Measurements from ENCODE around the gene ADPRS. TPM values are rescaled to one million over a fixed set of nuclear protein-coding genes. Genes with fewer than 3 reads are reported as not detected.

Gene ADPRS
- total RNA-seq, 1 donor from 2014 or later: 30.0 TPM

DNA sequence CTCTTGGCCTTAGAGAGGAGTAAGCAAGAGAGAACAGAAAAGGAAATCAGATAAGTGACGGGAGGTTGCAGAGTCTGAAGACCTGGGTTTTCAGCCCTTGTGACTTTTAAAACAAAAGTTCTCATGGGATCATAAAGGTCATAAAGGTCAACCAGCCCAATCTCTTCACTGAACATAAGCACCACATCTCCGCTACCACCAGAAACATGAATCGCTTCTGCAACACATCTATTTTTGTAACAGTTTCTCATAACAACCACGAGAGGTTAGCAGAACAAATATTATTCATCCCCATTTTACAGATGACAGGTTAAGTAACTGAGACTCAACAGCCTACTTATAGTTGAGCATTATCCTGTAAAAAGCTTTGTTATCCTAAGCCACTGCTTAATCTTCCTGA is 54.7 kb downstream of the ADPRS start:
- H3K4me3 Mint-ChIP-seq (ENCODE audit: low read depth): no peak overlapping the region
- TF ChIP-seq, protein P1, sequence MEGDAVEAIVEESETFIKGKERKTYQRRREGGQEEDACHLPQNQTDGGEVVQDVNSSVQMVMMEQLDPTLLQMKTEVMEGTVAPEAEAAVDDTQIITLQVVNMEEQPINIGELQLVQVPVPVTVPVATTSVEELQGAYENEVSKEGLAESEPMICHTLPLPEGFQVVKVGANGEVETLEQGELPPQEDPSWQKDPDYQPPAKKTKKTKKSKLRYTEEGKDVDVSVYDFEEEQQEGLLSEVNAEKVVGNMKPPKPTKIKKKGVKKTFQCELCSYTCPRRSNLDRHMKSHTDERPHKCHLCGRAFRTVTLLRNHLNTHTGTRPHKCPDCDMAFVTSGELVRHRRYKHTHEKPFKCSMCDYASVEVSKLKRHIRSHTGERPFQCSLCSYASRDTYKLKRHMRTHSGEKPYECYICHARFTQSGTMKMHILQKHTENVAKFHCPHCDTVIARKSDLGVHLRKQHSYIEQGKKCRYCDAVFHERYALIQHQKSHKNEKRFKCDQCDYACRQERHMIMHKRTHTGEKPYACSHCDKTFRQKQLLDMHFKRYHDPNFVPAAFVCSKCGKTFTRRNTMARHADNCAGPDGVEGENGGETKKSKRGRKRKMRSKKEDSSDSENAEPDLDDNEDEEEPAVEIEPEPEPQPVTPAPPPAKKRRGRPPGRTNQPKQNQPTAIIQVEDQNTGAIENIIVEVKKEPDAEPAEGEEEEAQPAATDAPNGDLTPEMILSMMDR (IDR thresholded peaks at IDR 0.05; ENCODE audit: unreplicated experiment): no peak
- peaks cover 7% of the 10 kb centered on the region for H3K36me3 Mint-ChIP-seq (ENCODE audit: insufficient read depth)
- H3K4me1 Mint-ChIP-seq (ENCODE audit: low read depth): peaks cover 5% of the 10 kb centered on the region
- no peak for DNase-seq (ENCODE audit: low spot score, unreplicated experiment)
- no peaks in the 10 kb centered on the region for H3K9me3 Mint-ChIP-seq (ENCODE audit: low read depth)
- H3K27ac Mint-ChIP-seq: no peak overlapping the region
- no peaks in the 10 kb centered on the region for H3K27me3 Mint-ChIP-seq

Other genes starting within 250 kb of the ADPRS start
- gene AGO1, start 205.7 kb upstream of the ADPRS start, total RNA-seq: 103 and 110 TPM in 2 replicates
- 40.8 and 42.1 TPM in 2 replicates for gene AGO3, start 157.8 kb upstream of the ADPRS start, total RNA-seq
- gene TEKT2, start 4.8 kb upstream of the ADPRS start, total RNA-seq: 17.8 and 20.2 TPM in 2 replicates
- gene COL8A2, start 36.3 kb downstream of the ADPRS start, total RNA-seq: 0.10 and 0.18 TPM in 2 replicates
- 61.0 and 63.6 TPM in 2 replicates for gene TRAPPC3, start 60.6 kb downstream of the ADPRS start, total RNA-seq
- gene MAP7D1, start 67.3 kb downstream of the ADPRS start, total RNA-seq: 98.0 and 109 TPM in 2 replicates
- gene THRAP3, start 135.6 kb downstream of the ADPRS start, total RNA-seq: 142 and 145 TPM in 2 replicates
- gene SH3D21, start 217.5 kb downstream of the ADPRS start, total RNA-seq: 10.6 and 11.0 TPM in 2 replicates
- gene EVA1B, start 234.8 kb downstream of the ADPRS start, total RNA-seq: 11.8 and 14.1 TPM in 2 replicates